ENCODE results near the gene ZNF516. TPM values are rescaled to one million over a fixed set of nuclear protein-coding genes. Genes with fewer than 3 reads are reported as not detected.

ZNF516 gene
- total and polyA plus RNA-seq, 2 of the 13 experiments (the other 11 are each of a cell fraction or from before 2014, with no cell fraction given) = 16.6 to 18.7 TPM

DNA sequence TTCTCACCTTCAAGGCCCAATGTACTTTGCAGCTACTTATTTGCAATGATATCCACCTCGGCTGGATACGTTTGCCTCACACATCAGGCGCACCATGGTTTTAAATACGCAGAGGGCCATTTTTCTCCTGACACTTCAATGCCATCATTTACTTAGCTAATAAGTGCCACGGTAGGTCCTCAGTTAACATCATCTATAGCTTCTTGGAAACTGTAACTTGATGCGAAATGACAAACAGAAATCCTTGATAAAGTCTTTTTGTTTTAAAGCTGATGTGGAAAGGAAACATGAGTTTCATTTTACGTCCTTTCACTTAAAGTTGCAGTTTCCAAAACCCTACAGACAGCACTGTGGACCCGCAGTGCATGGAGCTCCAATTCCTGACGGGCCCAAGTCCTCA is 37.1 kb downstream of the ZNF516 start (continued):
- no peak for TF ChIP-seq FOSL1 (CRISPR knock-in tag; IDR thresholded peaks at IDR 0.05; ENCODE audit: borderline replicate concordance)
- TF ChIP-seq SP1 (IDR thresholded peaks at IDR 0.05) = no peak
- no peak for TF ChIP-seq SP1 (CRISPR knock-in tag; IDR thresholded peaks at IDR 0.05)
- no peak for TF ChIP-seq EEA1 (CRISPR knock-in tag; IDR thresholded peaks at IDR 0.05; ENCODE audit: borderline replicate concordance)
- no peak for TF ChIP-seq YEATS4 (CRISPR knock-in tag; IDR thresholded peaks at IDR 0.05; ENCODE audit: borderline replicate concordance)

- in situ Hi-C loops (cut with HindIII; ENCODE audit: extremely low pct_ligation_motif_present, low pct_unique_long_range_greater_than_20kb) (no loop called here), intact Hi-C loops (cut with micrococcal nuclease; ENCODE audit: unreplicated experiment) (no loop called here)
- Histone ChIP-seq H3K4me2 (ENCODE audit: low read depth, low read length) (no peak overlapping the region), H3K79me2 (ENCODE audit: insufficient read depth, low read length) (peaks cover 99% of the 10 kb centered on the region), H3K36me3 (replicated peaks in 1 of 2; ENCODE audit: control insufficient read depth in 1 of 2, insufficient read depth in 2 of 2, low read length in 2 of 2) (peaks cover 2 to 32% of the 10 kb centered on the region in 2 experiments; a peak in 4 of 5 replicates), H3K4me1 (ENCODE audit: insufficient read depth, low read length) (peaks cover 48% of the 10 kb centered on the region), H3K9me3 (ENCODE audit: low read length) (no peaks in the 10 kb centered on the region), H3K9ac (ENCODE audit: insufficient read depth, low read depth, low read length) (no peak overlapping the region), H4K20me1 (ENCODE audit: insufficient read depth, low read length) (peaks cover 89% of the 10 kb centered on the region), H3K4me3 (replicated peaks in 1 of 3; ENCODE audit: insufficient read depth in 1 of 3, low read depth in 2 of 3, low read length in 3 of 3) (no peak overlapping the region), H3K27ac (ENCODE audit: extremely low read length, insufficient read depth, low read length) (no peak overlapping the region), H2AFZ (ENCODE audit: low read length) (no peak overlapping the region), H3K27me3 (ENCODE audit: control insufficient read depth in 1 of 2, insufficient read depth in 2 of 2, low read length in 2 of 2) (no peaks in the 10 kb centered on the region)
- FAIRE-seq (no peak), DNase-seq (ENCODE audit: low spot score) (no peak), ATAC-seq (no peak)
- ChIA-PET CTCF (ENCODE audit: low intra/inter-chr PET ratio, low total read pairs) (no interaction called here), POLR2A (no interaction called here)
- TF ChIP-seq ZNF75D (CRISPR knock-in tag; IDR thresholded peaks at IDR 0.05; ENCODE audit: borderline replicate concordance) (no peak), GFI1 (CRISPR knock-in tag; IDR thresholded peaks at IDR 0.05; ENCODE audit: borderline replicate concordance) (no peak), ZNF160 (CRISPR knock-in tag; IDR thresholded peaks at IDR 0.05) (no peak), ZNF383 (CRISPR knock-in tag; IDR thresholded peaks at IDR 0.05; ENCODE audit: borderline replicate concordance) (no peak), CBFB (CRISPR knock-in tag; IDR thresholded peaks at IDR 0.05) (no peak)
- 98% methylated on average over 9 of the region's 9 CpGs for WGBS (ENCODE audit: low lambda C conversion rate)
- no TSS peak for BruUV-seq (replicated peaks)
Measured at GRCh38 chr18:76457475-76457874, 37.6 kb downstream of the ZNF516 start.
